Measurements from ENCODE around the gene NXPH4. TPM values are rescaled to one million over a fixed set of nuclear protein-coding genes. Genes with fewer than 3 reads are reported as not detected.

NXPH4 gene
- polyA plus RNA-seq, 1 donor from 2014 or later, result 0.53 TPM

DNA sequence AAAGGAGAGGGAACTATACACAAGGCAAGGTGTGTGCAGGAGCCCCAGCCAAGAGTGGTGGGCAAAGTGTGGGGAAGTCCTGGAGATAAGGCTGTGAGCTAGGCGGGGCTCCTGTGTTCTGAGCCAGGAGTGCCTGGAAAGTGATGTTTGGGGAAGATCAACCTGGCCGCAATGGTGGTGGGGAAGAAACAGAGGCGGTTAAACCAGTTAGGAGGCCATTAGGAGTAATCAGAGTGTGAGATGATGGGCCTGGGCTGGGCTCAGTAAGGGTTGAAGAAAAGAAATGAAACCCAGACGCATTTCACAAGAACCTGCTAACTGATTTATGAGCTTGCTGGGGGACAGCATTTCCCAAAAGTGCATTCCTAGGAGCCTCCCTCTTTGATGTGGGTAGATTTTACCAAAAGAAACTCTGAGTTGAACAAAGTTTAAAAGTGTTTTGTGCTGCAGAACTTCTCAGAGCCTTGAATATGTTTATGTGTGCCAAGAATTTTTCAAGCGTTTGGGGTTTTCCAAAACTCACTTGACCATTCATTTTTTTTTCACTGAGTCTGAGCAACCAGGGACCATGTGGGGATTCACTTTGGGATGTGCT lies 34.9 kb upstream of the NXPH4 start:
- H3K9me2 ChIP-seq (ENCODE audit: insufficient read depth, low read length), result no peaks in the 10 kb centered on the region
- H3K4me2 ChIP-seq (ENCODE audit: low read length), result no peak overlapping the region
- H3K27me3 ChIP-seq (ENCODE audit: insufficient read depth, low read depth, low read length), result no peaks in the 10 kb centered on the region
- no peak overlapping the region for H3K27ac ChIP-seq (ENCODE audit: low read length)
- H4K20me1 ChIP-seq (ENCODE audit: insufficient read depth), result no peaks in the 10 kb centered on the region
- H3K4me3 ChIP-seq (ENCODE audit: low read length), result no peak overlapping the region
- no peaks in the 10 kb centered on the region for H3K9me3 ChIP-seq (ENCODE audit: low read length)
- TF ChIP-seq CTCF (IDR thresholded peaks at IDR 0.05; ENCODE audit: poor library complexity, severe bottlenecking), result no peak
- no peak for TF ChIP-seq TAF1 (IDR thresholded peaks at IDR 0.05; ENCODE audit: low read depth)
- no peak for TF ChIP-seq EP300 (conservative IDR thresholded peaks at IDR 0.05; ENCODE audit: poor library complexity, severe bottlenecking)
- TF ChIP-seq EZH2 (IDR thresholded peaks at IDR 0.05; ENCODE audit: borderline replicate concordance, insufficient read depth, low read length, poor library complexity, severe bottlenecking), result no peak
- TF ChIP-seq, protein P1, sequence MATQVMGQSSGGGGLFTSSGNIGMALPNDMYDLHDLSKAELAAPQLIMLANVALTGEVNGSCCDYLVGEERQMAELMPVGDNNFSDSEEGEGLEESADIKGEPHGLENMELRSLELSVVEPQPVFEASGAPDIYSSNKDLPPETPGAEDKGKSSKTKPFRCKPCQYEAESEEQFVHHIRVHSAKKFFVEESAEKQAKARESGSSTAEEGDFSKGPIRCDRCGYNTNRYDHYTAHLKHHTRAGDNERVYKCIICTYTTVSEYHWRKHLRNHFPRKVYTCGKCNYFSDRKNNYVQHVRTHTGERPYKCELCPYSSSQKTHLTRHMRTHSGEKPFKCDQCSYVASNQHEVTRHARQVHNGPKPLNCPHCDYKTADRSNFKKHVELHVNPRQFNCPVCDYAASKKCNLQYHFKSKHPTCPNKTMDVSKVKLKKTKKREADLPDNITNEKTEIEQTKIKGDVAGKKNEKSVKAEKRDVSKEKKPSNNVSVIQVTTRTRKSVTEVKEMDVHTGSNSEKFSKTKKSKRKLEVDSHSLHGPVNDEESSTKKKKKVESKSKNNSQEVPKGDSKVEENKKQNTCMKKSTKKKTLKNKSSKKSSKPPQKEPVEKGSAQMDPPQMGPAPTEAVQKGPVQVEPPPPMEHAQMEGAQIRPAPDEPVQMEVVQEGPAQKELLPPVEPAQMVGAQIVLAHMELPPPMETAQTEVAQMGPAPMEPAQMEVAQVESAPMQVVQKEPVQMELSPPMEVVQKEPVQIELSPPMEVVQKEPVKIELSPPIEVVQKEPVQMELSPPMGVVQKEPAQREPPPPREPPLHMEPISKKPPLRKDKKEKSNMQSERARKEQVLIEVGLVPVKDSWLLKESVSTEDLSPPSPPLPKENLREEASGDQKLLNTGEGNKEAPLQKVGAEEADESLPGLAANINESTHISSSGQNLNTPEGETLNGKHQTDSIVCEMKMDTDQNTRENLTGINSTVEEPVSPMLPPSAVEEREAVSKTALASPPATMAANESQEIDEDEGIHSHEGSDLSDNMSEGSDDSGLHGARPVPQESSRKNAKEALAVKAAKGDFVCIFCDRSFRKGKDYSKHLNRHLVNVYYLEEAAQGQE (IDR thresholded peaks at IDR 0.05; ENCODE audit: borderline replicate concordance), result no peak
- TF ChIP-seq POLR2AphosphoS5 (IDR thresholded peaks at IDR 0.05), result no peak
- TF ChIP-seq SMC3 (conservative IDR thresholded peaks at IDR 0.05; ENCODE audit: poor library complexity), result no peak
- TF ChIP-seq MXI1 (conservative IDR thresholded peaks at IDR 0.05; ENCODE audit: poor library complexity, severe bottlenecking), result no peak
- TF ChIP-seq RAD21 (conservative IDR thresholded peaks at IDR 0.05), result no peak
- peaks cover 6% of the 10 kb centered on the region for H3K36me3 ChIP-seq (ENCODE audit: insufficient read depth, low read length)
- H3K79me2 ChIP-seq (replicated peaks; ENCODE audit: insufficient read depth, low read length), result no peaks in the 10 kb centered on the region
- no peak overlapping the region for H3K9ac ChIP-seq (ENCODE audit: low read length)
- H3F3A ChIP-seq (ENCODE audit: insufficient read depth, low read length, poor library complexity, severe bottlenecking), result no peaks in the 10 kb centered on the region
- no peak overlapping the region for H2AFZ ChIP-seq (ENCODE audit: low read depth, low read length)

GRCh38 chr12:57182918-57183575 lies 33.5 kb upstream of the NXPH4 start:
- no peaks in the 10 kb centered on the region for H3K27me3 ChIP-seq (ENCODE audit: insufficient read depth, low read depth, low read length)
- H4K20me1 ChIP-seq (ENCODE audit: insufficient read depth), result no peaks in the 10 kb centered on the region
- no peak overlapping the region for H3K27ac ChIP-seq (ENCODE audit: low read length)
- no peaks in the 10 kb centered on the region for H3F3A ChIP-seq (ENCODE audit: insufficient read depth, low read length, poor library complexity, severe bottlenecking)
- H3K36me3 ChIP-seq (ENCODE audit: insufficient read depth, low read length), result peaks cover 6% of the 10 kb centered on the region
- H3K79me2 ChIP-seq (replicated peaks; ENCODE audit: insufficient read depth, low read length), result no peaks in the 10 kb centered on the region
- no peak overlapping the region for H3K4me3 ChIP-seq (ENCODE audit: low read length)
- no peaks in the 10 kb centered on the region for H3K9me2 ChIP-seq (ENCODE audit: insufficient read depth, low read length)
- H3K9me3 ChIP-seq (ENCODE audit: low read length), result no peaks in the 10 kb centered on the region
- H2AFZ ChIP-seq (ENCODE audit: low read depth, low read length), result no peak overlapping the region
- TF ChIP-seq EP300 (conservative IDR thresholded peaks at IDR 0.05; ENCODE audit: poor library complexity, severe bottlenecking), result no peak
- TF ChIP-seq, protein P1 (IDR thresholded peaks at IDR 0.05; ENCODE audit: borderline replicate concordance), result no peak
- TF ChIP-seq MXI1 (conservative IDR thresholded peaks at IDR 0.05; ENCODE audit: poor library complexity, severe bottlenecking), result peak; percentile 30
- TF ChIP-seq SMC3 (conservative IDR thresholded peaks at IDR 0.05; ENCODE audit: poor library complexity), result peak; percentile 73
- peak; percentile 77 for TF ChIP-seq RAD21 (conservative IDR thresholded peaks at IDR 0.05)
- TF ChIP-seq CTCF (IDR thresholded peaks at IDR 0.05; ENCODE audit: poor library complexity, severe bottlenecking), result peak; percentile 86
- H3K4me2 ChIP-seq (ENCODE audit: low read length), result no peak overlapping the region
- no peak overlapping the region for H3K9ac ChIP-seq (ENCODE audit: low read length)

All from neural cell (in vitro differentiated cells).